Neuronal stem cell (in vitro differentiated cells): ENCODE results near the gene CACNA1A.
"Not testable (repeated sequence)": the region's sequence is repeated elsewhere in the genome, so short reads cannot be mapped to it uniquely, and the experiment has no call there.

ENCODE experiments used
- DNase-seq: peaks from one replicate; pipeline ENCODE4 v3.0.0-alpha.2; 2013; ENCODE audit warnings: low spot score
- H2AFZ ChIP-seq: one replicate; pipeline ENCODE4 v1.6.1; 2013; ENCODE audit warnings: mild to moderate bottlenecking, low read length, inconsistent platforms
- H2AK5ac ChIP-seq: 2 replicates; pipeline ENCODE4 v1.6.1; 2013; ENCODE audit warnings: low read depth, mild to moderate bottlenecking, inconsistent platforms, low read length, moderate library complexity, mixed read lengths
- H2BK120ac ChIP-seq: 2 replicates; pipeline ENCODE4 v1.6.1; 2013; ENCODE audit warnings: low read depth, mild to moderate bottlenecking, inconsistent platforms, low read length, moderate library complexity, mixed read lengths
- H2BK12ac ChIP-seq: one replicate; pipeline ENCODE4 v1.6.1; 2013; ENCODE audit warnings: low read length, inconsistent platforms
- H2BK15ac ChIP-seq: 2 replicates; pipeline ENCODE4 v1.6.1; 2013; ENCODE audit warnings: mild to moderate bottlenecking, low read length, inconsistent platforms, mixed read lengths
- H2BK5ac ChIP-seq: one replicate; pipeline ENCODE4 v1.6.1; 2013; ENCODE audit warnings: inconsistent platforms, mild to moderate bottlenecking, low read length, moderate library complexity
- H3K14ac ChIP-seq: one replicate; pipeline ENCODE4 v1.6.1; 2013; ENCODE audit warnings: low read length, inconsistent platforms
- H3K18ac ChIP-seq: 2 replicates; pipeline ENCODE4 v1.6.1; 2013; ENCODE audit warnings: low read length, inconsistent platforms
- H3K23ac ChIP-seq: 2 replicates; pipeline ENCODE4 v1.6.1; 2013; ENCODE audit warnings: low read depth, mild to moderate bottlenecking, mixed read lengths, low read length, inconsistent platforms; ENCODE audit not compliant: poor library complexity
- H3K27ac ChIP-seq: replicated peaks from 3 replicates; pipeline ENCODE4 v1.5.1; 2013; ENCODE audit warnings: low read length, inconsistent platforms
- H3K27me3 ChIP-seq, 3 experiments: 2 replicates each; pipeline ENCODE4 v1.6.1; 2013; ENCODE audit warnings: low read length in 3 of 3, mild to moderate bottlenecking in 2 of 3, inconsistent platforms in 1 of 3, low read depth in 1 of 3, mixed read lengths in 1 of 3, moderate library complexity in 1 of 3; ENCODE audit not compliant: control insufficient read depth in 3 of 3, insufficient read depth in 3 of 3
- H3K36me3 ChIP-seq, 2 donors: replicated peaks in 1 of 2; 2 replicates each; pipeline ENCODE4 v1.6.1; 2013; ENCODE audit warnings: low read length in 2 of 2; ENCODE audit not compliant: control insufficient read depth in 2 of 2, insufficient read depth in 2 of 2
- H3K4ac ChIP-seq: 2 replicates; pipeline ENCODE4 v1.6.1; 2013; ENCODE audit warnings: inconsistent platforms, mild to moderate bottlenecking, low read length, moderate library complexity
- H3K4me1 ChIP-seq, 2 donors: 1 replicate in 1 of 2; 2 replicates in 1 of 2; pipeline ENCODE4 v1.6.1; 2013; ENCODE audit warnings: low read length in 2 of 2, low read depth in 1 of 2; ENCODE audit not compliant: control insufficient read depth in 2 of 2, insufficient read depth in 1 of 2
- H3K4me2 ChIP-seq: one replicate; pipeline ENCODE4 v1.6.1; 2013; ENCODE audit warnings: mild to moderate bottlenecking, low read length, inconsistent platforms; ENCODE audit not compliant: insufficient read depth, poor library complexity, severe bottlenecking
- H3K4me3 ChIP-seq, 2 donors: 2 replicates each; pipeline ENCODE4 v1.5.1; 2013; ENCODE audit warnings: low read length in 2 of 2, mild to moderate bottlenecking in 2 of 2, inconsistent platforms in 1 of 2, moderate library complexity in 1 of 2
- H3K79me1 ChIP-seq: one replicate; pipeline ENCODE4 v1.6.1; 2013; ENCODE audit warnings: low read depth, mild to moderate bottlenecking, inconsistent platforms, low read length, moderate library complexity
- H3K9ac ChIP-seq: one replicate; pipeline ENCODE4 v1.6.1; 2013; ENCODE audit warnings: mild to moderate bottlenecking, low read depth, low read length, inconsistent platforms; ENCODE audit not compliant: poor library complexity
- H3K9me3 ChIP-seq, 2 donors: replicated peaks in 1 of 2; 2 replicates each; pipeline versions ENCODE3 to v1.6.1; 2013; ENCODE audit warnings: low read length in 2 of 2, mild to moderate bottlenecking in 2 of 2, inconsistent platforms in 1 of 2, low read depth in 1 of 2, mixed read lengths in 1 of 2, moderate library complexity in 1 of 2; ENCODE audit not compliant: control insufficient read depth in 2 of 2, insufficient read depth in 1 of 2
- H4K8ac ChIP-seq: one replicate; pipeline ENCODE4 v1.6.1; 2013; ENCODE audit warnings: low read depth, mild to moderate bottlenecking, inconsistent platforms, low read length, moderate library complexity
- H4K91ac ChIP-seq: one replicate; pipeline ENCODE4 v1.6.1; 2013; ENCODE audit warnings: low read length, low read depth, mild to moderate bottlenecking, inconsistent platforms; ENCODE audit not compliant: poor library complexity
- WGBS, 2 donors: extraction: QIAGEN DNeasy Blood & Tissue Kit; methylation state at CpG; one replicate each; pipeline ENCODE4 v1.1.7; 2013; ENCODE audit warnings: missing lambda C conversion rate in 2 of 2, mixed read lengths in 1 of 2; ENCODE audit not compliant: insufficient read length in 2 of 2, insufficient replicate concordance in 1 of 2; ENCODE audit errors: extremely low coverage in 2 of 2; 5-methylcytosine and 5-hydroxymethylcytosine counted together

The CACNA1A gene

GRCh38 chr19:13172346-13173138, 333.7 kb downstream of the CACNA1A start:
- Histone ChIP-seq H3K23ac (no peak overlapping the region), H2AFZ (no peak overlapping the region), H2BK5ac (no peak overlapping the region), H3K14ac (no peak overlapping the region), H3K4me3 (no peak overlapping the region), H3K4me2 (no peak overlapping the region), H3K4me1 (peaks cover 4% of the 10 kb centered on the region in 2 donors), H4K8ac (no peak overlapping the region), H2BK120ac (no peak overlapping the region), H3K9ac (no peak overlapping the region), H3K27ac (no peak overlapping the region), H3K9me3 (no peaks in the 10 kb centered on the region), H3K27me3 (no peaks in the 10 kb centered on the region), H3K4ac (no peak overlapping the region), H4K91ac (no peak overlapping the region), H2BK15ac (peak overlapping the region; percentile 2), H3K36me3 (no peaks in the 10 kb centered on the region), H3K18ac (no peak overlapping the region), H3K79me1 (no peaks in the 10 kb centered on the region), H2AK5ac (peak overlapping the region; percentile 10), H2BK12ac (no peak overlapping the region)
- no CpG with 5 or more reads among the region's 18 CpGs for WGBS, 2 donors
- DNase-seq, result no peak

- Histone ChIP-seq H2BK15ac (no peak overlapping the region), H3K4me3 (no peak overlapping the region), H3K14ac (no peak overlapping the region), H2AK5ac (peak overlapping the region; percentile 46), H3K27ac (no peak overlapping the region), H3K23ac (no peak overlapping the region), H3K27me3 (no peaks in the 10 kb centered on the region), H3K4ac (no peak overlapping the region), H3K9ac (no peak overlapping the region), H3K18ac (no peak overlapping the region), H3K9me3 (no peaks in the 10 kb centered on the region), H2BK5ac (no peak overlapping the region), H3K36me3 (no peaks in the 10 kb centered on the region), H3K4me2 (no peak overlapping the region), H2AFZ (no peak overlapping the region), H2BK120ac (no peak overlapping the region), H4K91ac (no peak overlapping the region), H4K8ac (no peak overlapping the region), H3K79me1 (no peaks in the 10 kb centered on the region), H3K4me1 (peaks cover 6 to 8% of the 10 kb centered on the region in 2 donors), H2BK12ac (no peak overlapping the region)
- DNase-seq, result no peak
- no CpG with 5 or more reads among the region's 7 CpGs for WGBS, 2 donors
Observed at GRCh38 chr19:13171146-13171545, 335.1 kb downstream of the CACNA1A start.

- peak overlapping the region; percentile 96 for H2BK15ac ChIP-seq
- H3K4ac ChIP-seq, result peak overlapping the region; percentile 45
- H2BK12ac ChIP-seq, result peak overlapping the region; percentile 86
- H3K36me3 ChIP-seq, result no peaks in the 10 kb centered on the region
- H4K91ac ChIP-seq, result no peak overlapping the region
- DNase-seq, result no peak
- H3K27me3 ChIP-seq, result no peaks in the 10 kb centered on the region
- no peak overlapping the region for H3K23ac ChIP-seq
- H3K27ac ChIP-seq, result no peak overlapping the region
- H3K14ac ChIP-seq, result no peak overlapping the region
- peak overlapping the region; percentile 90 for H2AK5ac ChIP-seq
- H3K4me3 ChIP-seq, result no peak overlapping the region
- H3K9me3 ChIP-seq, result no peaks in the 10 kb centered on the region
- H3K79me1 ChIP-seq, result no peaks in the 10 kb centered on the region
- no CpG with 5 or more reads among the region's 5 CpGs for WGBS, 2 donors
- H3K4me1 ChIP-seq, result peaks cover 14 to 15% of the 10 kb centered on the region in 2 donors
- no peak overlapping the region for H4K8ac ChIP-seq
- H3K9ac ChIP-seq, result no peak overlapping the region
- no peak overlapping the region for H2AFZ ChIP-seq
- H3K4me2 ChIP-seq, result no peak overlapping the region
- H3K18ac ChIP-seq, result peak overlapping the region; percentile 59
- peak overlapping the region; percentile 55 for H2BK120ac ChIP-seq
- no peak overlapping the region for H2BK5ac ChIP-seq
Observed at GRCh38 chr19:13169769-13170168, 336.5 kb downstream of the CACNA1A start.

GRCh38 chr19:13166151-13166550, 340.1 kb downstream of the CACNA1A start:
- H2BK15ac ChIP-seq, H3K4ac ChIP-seq, H3K4me2 ChIP-seq, H2BK12ac ChIP-seq, H3K4me3 ChIP-seq, H2AK5ac ChIP-seq, H4K91ac ChIP-seq, H2BK120ac ChIP-seq, H4K8ac ChIP-seq, H3K14ac ChIP-seq, H2BK5ac ChIP-seq, H2AFZ ChIP-seq, H3K36me3 ChIP-seq, H3K23ac ChIP-seq, H3K9ac ChIP-seq, H3K27me3 ChIP-seq, DNase-seq, H3K27ac ChIP-seq, H3K79me1 ChIP-seq, H3K9me3 ChIP-seq, H3K18ac ChIP-seq: not testable (repeated sequence)
- H3K4me1 ChIP-seq, result peaks cover 27% of the 10 kb centered on the region in 2 donors
- WGBS, 2 donors, result no CpG with 5 or more reads among the region's 3 CpGs
